Retinal pigment epithelial cell (primary cell): ENCODE measurements around the gene GPC3.

Experiments
- DNase-seq: peaks from one replicate; pipeline ENCODE4 v3.0.0-alpha.2; 2010; ENCODE audit warnings: low read depth
- H3K4me3 ChIP-seq: 2 replicates; pipeline ENCODE4 v1.5.1; 2011; ENCODE audit warnings: mild to moderate bottlenecking, low read length, control low read depth, moderate library complexity
- TF ChIP-seq, protein P1 (sequence below): conservative IDR thresholded peaks from 2 replicates; pipeline ENCODE4 v1.5.1; 2011; ENCODE audit warnings: low read depth, low read length, control low read depth, inconsistent platforms

GPC3 gene

DNA sequence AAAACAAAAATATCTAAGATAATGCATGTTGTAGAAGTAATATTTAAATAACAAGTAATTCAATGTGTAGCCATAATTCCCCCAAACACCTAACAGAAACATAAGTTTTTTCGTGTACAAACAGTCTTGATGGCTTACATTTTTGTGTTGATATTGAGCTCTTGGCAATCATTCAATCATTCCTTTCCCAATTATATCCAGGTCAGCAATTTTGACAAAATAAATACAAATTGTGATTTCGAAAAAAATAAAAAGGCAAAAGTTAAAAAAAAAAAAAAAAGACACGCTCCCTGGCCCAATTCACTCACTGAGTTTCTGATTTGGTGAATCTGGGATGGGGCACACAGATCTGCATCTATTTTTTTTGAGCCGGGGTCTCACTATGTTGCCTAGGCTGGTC lies 382.5 kb downstream of the GPC3 start:
- no peak for DNase-seq
- TF ChIP-seq, protein P1, sequence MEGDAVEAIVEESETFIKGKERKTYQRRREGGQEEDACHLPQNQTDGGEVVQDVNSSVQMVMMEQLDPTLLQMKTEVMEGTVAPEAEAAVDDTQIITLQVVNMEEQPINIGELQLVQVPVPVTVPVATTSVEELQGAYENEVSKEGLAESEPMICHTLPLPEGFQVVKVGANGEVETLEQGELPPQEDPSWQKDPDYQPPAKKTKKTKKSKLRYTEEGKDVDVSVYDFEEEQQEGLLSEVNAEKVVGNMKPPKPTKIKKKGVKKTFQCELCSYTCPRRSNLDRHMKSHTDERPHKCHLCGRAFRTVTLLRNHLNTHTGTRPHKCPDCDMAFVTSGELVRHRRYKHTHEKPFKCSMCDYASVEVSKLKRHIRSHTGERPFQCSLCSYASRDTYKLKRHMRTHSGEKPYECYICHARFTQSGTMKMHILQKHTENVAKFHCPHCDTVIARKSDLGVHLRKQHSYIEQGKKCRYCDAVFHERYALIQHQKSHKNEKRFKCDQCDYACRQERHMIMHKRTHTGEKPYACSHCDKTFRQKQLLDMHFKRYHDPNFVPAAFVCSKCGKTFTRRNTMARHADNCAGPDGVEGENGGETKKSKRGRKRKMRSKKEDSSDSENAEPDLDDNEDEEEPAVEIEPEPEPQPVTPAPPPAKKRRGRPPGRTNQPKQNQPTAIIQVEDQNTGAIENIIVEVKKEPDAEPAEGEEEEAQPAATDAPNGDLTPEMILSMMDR: no peak
- no peak overlapping the region for H3K4me3 ChIP-seq

DNA sequence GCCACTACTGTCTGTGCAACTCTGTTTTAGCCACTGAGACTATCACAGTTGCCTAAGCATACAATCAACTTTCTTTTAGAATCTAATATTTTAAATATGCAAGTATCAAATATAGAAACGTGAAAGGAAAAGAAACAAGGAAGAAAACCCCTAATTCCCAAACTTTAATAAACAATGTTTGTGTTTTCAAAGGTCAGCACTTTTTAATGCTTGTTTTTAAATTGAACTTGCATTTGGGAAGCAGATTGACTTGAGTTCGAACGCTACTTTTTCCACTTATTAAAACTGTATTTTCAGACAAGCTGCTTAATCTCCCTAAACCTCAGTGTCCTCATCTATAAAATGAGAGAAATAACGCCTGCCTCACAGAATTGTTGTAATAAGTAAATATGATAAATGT lies 384.3 kb downstream of the GPC3 start:
- H3K4me3 ChIP-seq: no peak overlapping the region
- DNase-seq: no peak
- TF ChIP-seq, protein P1: no peak

DNA sequence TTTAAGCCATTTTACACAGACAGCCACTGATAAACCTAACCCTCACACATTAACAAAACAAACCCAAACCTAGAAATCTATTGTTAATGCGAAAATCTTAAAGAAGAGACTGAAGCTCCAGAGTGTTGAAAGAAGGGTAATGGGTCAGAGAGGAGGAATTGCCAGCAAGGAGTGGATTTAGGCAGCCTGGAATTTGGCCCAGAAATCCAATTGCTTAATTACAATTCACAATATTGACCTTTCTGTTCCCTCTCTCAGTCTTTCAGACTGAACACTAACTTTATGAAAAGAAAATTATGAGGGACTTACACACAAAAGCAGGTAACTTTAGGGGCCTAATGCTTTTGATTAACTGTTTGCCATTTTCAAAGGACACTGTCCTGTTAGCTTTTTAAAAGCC lies 384.9 kb downstream of the GPC3 start:
- H3K4me3 ChIP-seq: no peak overlapping the region
- TF ChIP-seq, protein P1: no peak
- no peak for DNase-seq

DNA sequence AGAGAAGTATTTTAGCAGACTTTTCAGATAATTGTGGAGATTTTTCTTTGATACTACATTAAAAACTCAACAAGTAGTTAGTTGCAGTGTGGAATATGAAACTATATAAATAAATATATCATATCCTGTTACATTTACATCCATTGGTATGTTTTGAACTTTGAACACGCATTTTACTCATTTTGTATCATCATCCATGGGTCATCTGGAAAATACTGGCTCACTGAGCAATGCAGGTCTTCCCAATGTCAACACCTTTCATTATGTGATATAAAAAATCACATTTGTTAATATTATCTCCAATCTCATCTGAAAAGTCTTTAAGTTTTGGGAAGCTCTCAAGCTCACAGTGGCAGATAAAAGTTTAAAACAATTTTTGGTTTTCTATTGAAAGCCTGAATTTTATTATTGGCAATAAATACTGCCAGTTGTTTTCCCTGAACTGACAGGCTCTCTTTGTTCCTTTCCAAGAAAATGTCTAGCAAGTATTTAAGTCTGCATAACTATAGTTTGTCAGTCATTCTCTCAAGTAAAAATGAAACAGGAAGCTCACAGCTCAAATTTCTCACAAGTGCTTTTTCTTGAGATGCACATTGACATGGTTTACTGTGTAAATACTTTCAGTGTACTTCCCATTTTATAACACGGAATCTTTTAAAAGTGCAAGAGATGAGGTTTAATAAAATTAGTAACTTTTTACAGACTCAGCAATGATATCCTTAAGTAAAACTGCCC lies 386.6 kb downstream of the GPC3 start:
- no peak for DNase-seq
- H3K4me3 ChIP-seq: no peak overlapping the region
- TF ChIP-seq, protein P1: no peak

DNA sequence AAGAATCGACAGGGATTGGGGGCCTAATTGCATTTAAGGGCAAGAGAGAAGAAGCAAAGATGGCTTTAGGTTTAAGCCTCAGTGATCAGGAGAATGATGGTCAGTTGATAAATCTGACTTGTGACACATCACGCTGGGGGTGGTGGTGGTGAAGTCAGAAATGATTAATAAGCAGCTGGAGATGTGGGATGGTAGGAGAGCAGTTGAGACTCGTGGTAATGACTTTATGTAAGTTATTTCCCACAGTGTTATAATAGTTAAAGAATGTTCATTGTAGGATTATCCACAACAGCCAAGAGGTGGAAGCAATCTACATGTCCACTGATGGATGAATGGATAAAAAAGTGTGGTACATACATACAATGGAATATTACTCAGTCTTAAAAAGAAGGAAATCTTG lies 391.2 kb downstream of the GPC3 start:
- TF ChIP-seq, protein P1: no peak
- no peak for DNase-seq

DNA sequence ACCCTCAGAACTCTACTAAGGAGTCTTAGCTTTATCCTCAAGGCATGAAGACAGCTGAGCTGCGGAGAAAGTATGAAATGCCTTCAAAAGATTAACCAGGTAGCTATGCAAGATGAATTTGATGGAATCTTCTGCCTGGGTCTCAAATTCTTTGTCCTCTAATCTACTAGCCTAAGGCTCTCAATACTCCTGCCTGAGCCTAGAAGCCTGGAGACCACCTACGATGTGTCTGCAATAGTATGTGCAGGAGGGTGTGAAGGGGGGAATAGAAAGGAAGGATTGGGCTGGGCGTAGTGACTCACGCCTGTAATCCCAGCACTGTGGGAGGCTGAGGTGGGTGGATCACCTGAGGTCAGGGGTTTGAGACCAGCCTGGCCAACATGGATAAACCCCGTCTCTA lies 391.9 kb downstream of the GPC3 start:
- H3K4me3 ChIP-seq: no peak overlapping the region
- no peak for DNase-seq
- TF ChIP-seq, protein P1: no peak

More for the DNA sequence above, 391.2 kb downstream of the GPC3 start:
- H3K4me3 ChIP-seq: no peak overlapping the region

DNA sequence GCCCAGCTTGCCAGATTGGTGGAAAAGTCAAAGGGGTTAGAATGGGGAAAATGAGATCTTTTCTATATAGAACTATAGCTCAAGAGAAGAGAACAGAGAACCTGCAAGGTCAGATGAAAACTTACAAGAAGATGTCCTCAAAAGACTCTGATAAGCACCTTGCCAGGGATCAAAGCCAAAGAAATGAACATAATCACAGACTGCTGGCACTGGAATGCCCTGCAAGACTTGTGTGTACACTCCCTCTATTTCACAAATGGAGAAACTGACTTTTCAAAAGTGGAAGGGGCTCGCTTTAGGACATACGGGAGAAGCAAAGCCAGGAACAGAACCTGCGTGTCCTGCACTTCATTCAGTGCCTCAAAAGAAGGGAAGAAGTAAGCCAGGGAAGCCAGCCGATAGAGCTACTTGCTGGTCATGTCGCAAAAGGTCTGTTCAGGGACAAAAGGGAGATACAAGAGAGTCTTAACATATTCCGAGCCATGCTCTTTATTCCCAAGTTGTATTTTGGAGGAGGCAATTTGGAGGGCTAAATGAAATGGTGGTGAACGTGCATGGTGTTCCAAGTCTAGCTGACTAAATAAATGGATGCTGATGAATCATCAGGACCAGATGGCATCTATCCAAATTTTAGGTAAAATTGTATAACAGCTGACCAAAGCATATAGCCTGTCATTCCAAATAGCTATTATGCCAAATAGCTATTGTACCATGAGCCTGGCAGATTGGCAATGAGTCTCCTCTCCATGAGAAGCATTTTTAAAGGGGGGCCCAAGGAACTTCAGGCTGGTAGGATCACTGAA lies 394.5 kb downstream of the GPC3 start:
- no peak overlapping the region for H3K4me3 ChIP-seq
- TF ChIP-seq, protein P1: no peak
- peak; percentile 5 for DNase-seq
